Activated effector memory CD4-positive, alpha-beta T cell treated with anti-CD3 and anti-CD28 coated beads, Interleukin-2, amount 50 U/mL, for 16 hours (primary cell): ENCODE results near the gene FHIT.

Experiments
- DNase-seq: peaks from one replicate; pipeline ENCODE4 v3.0.0-alpha.2; 2020

FHIT gene

DNA sequence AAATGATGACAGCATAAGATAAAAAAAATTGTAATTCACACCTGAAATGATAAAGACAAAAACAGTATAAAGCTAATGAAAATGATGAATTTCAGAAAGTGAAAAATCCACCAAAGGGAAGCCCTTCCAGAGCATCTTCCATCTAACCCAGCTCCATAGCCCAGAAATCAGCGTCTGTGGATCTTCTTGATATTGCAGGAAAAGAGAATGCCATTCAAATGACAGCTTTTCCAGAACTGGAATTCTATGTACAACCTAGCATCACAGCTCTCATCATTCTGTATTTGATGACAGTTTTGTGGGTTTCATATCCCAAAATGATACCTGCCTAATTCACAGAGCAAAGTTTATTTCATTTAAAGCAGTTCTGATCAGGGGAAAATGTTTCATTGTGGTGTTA is 267.3 kb downstream of the FHIT start:
- no peak for DNase-seq

DNA sequence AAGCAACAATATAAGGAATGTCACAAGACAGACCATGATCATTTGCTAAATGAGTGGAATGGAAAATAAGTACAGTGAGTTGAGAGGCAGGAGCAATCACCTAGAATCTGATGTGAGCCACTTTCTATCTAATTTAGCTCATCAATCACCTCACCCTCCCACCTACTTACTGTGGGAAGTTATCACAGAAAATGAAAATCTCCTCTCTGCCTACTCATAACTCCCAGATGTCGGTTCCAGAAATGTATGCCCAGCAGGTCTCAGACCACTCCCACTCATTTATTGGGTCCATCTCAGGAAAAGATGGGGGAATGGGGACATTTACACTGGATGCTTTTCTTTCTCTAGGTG is 270.9 kb downstream of the FHIT start:
- no peak for DNase-seq

DNA sequence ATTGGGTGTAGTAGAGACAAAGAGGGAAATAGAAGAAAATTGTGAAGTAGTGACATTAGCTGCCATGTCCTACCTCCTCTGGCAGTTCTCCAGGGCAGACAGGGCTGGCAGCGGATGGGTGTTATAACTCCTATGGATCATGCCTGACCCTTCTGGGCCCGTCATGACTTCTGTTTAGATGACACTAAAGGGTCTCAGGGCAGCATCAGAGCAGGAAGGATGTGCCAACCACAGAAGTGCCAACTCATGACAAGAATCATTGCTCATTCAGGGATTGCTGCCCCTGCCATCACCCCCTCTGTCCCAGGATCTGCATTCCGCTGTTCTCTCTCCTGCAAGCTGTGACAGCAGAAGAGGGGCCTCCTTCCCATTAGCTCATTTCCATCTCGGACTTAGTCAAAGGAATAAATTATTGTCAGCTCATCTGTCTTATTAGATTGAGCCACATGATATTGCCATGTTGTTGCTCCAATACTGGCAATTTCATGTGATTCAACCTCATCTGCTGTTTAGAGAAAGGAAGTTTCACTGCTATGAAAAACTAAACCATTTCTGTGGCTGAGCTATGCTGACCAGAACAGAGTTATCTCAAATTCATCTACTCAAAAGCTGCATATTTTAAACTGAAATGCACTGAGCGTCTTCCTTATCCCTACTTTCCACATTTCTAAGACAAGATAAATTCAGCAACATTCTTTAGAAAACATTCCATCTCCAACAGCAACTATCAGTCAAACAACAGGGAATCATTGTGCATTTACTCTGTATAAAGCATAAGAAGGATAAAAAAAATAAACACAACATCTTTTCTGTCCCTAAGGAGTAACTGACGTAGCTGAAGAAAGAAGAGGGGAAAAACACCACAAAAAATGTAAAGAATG is 271.6 kb downstream of the FHIT start:
- no peak for DNase-seq

DNA sequence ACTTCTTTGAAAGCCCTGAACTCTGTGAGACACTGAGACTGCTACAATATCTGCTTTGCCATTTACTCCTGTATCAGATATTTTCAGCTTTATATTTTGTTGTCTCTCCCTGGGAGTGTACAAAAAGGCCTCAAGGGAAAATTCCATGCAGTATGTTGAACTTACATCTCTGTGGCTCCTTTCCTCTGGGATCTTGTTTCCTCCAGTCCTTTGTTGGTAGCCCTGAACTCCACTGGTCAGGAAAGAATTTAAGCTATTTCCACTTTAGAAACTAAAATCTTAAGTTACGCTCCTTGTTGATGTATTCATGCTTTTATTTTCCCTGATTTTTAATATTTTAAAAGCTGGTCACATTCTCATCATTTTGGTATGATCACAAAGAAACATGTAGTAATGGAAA is 277.9 kb downstream of the FHIT start:
- DNase-seq = no peak

DNA sequence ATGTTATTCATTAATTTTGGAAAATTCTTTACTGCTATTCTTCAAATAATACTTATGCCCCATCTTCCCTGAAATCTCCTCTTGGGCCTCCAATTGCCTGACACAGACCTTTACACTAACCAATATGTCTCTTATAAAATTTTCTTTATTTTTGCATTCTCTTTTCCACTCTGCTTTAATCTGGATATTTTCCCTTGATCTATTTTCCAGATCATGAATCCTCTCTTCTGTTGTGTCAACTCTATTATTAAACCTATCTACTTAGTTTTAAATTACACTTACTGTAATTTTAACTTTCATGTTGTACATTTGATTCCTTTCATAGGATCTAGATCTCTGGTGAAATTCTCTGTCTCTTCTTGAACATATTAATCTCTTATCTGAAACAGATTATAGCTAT is 278.7 kb downstream of the FHIT start:
- no peak for DNase-seq

DNA sequence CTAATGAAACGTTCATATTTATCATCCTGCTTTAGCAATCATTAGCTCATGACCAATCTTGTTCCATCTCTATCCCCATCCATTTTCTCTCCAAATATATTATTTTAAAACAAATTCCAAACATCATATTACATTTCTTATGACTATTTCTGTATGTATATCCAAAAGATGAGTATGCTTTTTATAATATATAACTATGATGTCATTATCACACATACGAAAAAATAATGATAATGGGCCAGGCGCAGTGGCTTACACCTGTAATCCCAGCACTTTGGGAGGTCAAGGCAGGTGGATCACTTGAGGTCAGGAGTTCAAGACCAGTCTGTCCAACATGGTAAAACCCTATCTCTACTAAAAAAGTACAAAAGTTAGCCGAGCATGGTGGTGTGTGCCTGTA is 280.4 kb downstream of the FHIT start:
- no peak for DNase-seq

DNA sequence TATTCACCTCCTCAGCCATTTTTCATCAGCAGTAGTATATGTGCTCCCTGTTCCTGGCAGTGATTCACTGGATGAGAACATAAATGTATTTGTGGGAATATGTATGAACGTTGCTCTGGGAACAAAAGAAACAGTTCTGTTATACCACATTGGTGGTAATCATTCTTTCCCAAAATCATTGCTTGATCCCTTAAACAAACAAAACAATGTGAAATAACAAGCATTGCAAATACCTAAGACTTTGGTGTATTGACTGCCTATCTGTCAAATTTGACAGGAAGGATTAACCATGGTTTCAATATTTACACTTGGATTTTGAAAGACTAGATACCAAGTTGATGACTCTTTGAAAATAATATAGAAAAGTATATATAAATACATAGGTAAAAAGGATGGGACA is 284.1 kb downstream of the FHIT start:
- no peak for DNase-seq

DNA sequence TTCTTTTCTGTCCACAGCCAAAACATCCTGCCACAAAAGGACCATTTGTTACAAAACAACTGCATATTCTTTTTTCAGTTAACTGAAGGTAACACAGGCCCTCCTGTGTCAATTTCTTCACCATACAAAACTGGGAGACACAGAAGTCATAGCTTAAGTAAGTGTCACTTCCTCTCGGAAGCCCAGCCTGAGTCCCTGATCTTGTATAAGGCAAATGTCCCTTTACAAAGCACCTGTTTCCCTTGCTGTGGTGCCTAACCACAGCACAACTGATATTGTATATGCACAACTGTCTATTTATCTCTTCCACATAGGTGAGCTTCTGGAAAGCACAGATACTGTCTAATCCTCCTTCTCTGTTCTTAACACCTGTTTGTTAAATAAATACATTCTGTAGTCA is 293.7 kb downstream of the FHIT start:
- no peak for DNase-seq

DNA sequence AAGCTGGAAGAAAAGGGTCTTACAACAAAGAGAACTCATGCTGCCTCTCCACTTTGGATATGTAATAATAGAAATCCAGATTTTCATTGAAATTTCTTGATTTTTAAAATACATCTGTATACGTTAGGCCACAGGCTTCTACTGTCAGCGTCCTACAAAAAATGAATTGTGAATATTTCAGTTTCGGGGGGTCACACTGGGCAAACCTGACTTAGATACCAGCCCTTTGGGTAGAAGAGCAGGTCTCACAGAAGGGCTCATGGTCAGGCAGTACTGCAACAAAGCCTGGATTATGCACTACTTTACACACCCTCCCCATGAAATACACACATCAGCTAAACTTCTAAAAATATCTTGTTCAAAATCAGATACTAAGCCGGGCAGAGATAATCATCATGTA is 294.5 kb downstream of the FHIT start:
- no peak for DNase-seq

DNA sequence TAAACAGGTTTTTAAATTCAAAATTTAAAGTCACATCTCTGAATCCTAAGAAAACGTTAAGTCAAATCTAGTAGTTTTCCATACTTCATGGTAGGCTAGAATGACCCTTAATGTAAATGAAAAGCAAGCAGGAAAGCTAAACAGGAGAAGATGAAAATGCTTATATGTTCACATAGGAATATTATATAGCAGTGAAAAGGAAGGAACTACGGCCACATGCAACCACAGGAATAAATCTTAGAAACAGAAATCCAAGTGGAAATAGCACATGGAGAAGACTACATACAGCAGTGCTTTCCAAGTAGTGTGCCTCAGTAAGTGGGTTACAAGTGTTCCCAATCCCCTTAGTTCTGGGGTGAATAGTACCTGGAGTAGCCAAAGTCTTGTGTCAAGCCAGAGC is 296.2 kb downstream of the FHIT start:
- DNase-seq = no peak

DNA sequence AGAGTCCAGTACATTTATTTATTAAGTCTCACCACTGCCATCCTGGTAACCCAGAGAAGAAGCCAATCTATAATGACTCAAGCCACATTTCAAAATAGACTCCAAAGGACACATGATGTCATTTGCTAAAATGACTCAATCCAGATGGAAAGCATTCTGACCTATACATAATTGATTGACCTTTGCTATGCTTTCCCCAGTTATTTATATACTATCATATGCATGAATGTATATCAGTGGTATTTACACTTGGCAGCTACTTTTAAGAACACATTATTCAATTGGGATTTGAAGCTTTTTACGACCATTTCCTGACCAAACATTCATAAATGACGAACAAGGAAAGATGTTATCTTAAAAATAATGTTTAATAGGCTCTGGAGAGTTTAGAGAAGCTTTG is 297.2 kb downstream of the FHIT start:
- DNase-seq = no peak

DNA sequence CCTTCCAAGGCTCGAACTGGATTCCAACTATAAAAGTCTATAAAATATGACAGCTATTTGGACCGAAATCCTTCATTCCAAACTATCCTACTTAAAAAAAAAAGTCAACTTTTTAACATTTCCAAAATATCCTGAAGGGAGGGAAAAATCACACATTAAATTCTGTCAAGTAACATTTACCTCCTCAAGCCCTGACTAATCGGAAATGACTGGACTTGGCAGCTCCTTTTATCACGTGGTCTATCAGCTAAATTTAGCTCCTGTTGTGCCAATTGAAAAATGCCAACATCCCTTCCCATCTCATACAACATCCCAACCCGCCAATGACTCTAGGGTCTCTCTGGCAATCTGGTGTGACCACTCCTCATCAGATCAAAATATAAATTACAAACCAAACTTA is 297.9 kb downstream of the FHIT start:
- no peak for DNase-seq

DNA sequence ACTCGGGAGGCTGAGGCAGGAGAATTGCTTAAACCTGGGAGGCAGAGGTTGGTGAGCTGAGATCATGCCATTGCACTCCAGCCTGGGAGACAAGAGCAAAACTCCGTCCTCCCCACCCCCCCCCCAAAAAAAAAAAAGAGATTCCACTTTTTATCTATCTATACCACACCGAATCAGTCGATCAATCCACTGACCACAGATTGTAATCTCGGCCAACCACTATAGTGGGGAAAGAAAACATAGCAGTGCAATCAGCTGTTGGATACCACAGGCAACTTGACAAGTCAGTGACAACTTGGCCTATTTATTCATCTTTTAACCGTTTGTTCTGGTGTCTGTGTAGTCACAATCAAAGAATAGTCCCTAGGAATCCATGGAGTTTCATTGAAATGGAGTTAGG is 299.2 kb downstream of the FHIT start:
- no peak for DNase-seq

DNA sequence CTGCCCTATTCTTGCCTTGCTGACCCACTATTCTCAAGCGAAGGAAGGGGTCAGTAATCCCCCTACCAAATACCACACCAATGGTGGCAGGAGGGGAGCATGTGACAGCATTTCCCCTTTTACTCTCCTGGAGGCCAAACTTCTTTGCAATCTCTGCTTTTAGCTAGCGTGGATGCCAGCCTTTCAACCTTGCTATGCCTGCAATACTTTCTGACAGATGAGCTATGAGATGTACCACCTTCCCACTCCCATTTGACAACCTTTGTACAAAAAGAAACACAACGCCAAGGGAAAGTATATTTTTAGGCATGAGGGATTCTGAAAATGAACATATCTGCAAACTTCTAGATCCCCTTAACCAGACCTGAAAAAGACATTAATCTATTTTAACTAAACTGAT is 302.1 kb downstream of the FHIT start:
- DNase-seq = no peak

DNA sequence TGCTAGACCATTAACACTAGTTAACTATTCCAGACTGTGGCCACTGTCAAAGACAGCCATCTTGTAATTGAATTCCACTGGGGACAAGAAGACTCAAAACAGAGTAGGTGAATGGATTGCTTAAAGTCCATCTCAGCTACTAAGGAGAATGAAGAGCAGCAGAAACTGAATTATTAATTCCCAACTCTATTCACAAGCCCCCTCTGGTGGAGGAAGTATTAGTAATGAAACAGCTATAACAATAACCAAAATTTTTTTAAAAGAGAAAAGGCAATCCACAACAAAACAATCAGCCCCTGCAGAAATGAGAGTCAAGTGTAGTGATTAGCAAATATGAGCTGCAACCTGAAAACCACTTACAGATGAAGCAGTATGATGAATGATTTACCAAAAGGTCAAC is 302.8 kb downstream of the FHIT start:
- DNase-seq = no peak

DNA sequence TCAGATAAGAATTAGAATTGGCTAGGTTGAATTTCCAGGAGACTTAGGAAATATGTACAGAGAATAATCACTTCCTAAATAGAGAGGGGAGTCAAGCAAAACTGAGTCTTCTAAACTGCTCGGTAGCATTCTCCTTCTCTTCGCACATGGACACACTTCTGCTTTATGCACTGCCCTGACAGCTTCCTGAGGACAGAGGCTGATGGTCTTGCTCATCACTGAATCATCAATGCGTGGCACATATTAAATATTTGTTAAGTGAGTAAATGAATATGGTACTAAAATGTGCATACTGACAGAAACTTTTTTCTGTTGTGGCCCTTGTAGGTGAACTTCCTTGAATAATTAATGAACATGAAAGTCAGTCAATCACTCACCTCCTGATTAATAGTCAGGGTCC is 315.5 kb downstream of the FHIT start:
- no peak for DNase-seq

DNA sequence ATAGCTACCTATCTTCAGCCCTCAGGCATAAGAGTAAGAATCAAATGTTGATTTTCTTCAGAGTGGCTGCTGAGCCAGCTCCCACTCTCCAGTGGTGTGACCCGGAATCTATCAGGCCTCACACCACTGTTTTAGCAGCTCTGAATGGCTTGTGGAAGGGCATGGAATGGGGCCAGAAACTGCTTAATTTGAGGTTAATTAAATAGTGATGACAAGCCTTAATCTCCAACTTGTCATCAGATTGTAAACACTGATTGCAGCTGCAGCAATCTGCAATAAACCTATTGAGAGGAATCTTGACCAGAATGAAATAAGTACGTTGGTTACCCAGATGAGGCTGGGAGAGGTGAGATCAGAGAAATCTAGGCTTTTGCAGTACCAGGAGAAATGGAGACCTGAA is 317.4 kb downstream of the FHIT start:
- no peak for DNase-seq

DNA sequence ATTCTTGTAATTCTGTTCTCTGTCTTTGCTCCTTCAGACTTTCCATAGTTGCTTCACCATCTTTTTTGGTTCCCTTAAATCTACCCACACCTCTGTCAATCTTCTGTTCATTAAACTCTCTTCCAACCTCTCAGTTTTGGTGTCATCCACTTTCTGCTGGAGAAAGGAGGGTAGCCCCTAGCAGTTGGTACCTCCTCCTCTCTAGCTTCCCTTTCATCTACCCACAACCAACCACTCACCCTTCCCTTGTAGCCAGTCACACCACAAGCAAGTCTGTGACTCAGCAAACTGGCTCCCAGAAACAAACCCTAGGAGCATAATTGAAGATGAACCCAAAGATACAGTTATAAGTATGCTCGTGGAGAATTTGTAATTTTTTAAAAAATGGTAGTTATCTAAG is 318.6 kb downstream of the FHIT start:
- no peak for DNase-seq

DNA sequence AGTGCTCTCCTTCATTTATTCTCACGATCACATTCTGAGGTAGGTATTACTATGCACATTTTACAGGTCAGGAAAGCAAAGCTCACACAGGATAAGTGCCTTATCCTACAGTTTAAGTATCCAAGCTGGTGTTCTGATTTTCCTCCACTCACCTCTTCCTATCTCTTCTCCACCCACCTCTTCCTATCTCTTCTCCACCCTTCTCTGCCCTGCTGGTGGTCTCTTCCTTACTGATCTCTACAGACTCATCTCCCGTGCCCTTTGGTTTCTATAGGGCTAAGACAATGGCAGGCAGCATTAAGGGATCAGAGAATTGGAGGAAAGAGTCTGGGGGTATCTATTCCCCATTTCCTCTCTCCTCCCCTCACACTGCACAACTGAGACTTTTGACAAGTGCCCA is 319.1 kb downstream of the FHIT start:
- DNase-seq = no peak

DNA sequence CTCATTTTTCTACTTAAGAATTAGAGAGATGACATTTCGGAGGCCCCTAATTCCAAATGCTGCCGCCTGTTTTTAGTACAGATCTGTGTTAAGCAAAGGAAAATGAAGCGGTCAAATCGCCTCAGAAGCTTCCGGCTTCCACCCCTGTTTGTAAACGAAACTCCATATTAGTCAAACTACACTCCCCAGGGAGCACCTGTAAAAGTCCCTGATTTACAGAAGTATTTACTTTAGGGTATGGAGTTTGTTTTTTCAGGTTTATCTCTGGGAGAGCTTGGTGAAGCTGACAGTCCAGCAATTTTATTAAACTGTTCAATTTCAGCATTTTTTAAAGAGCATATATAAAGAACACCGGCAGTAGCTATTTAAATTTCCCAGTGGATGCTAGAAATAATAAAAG is 319.8 kb downstream of the FHIT start:
- no peak for DNase-seq

DNA sequence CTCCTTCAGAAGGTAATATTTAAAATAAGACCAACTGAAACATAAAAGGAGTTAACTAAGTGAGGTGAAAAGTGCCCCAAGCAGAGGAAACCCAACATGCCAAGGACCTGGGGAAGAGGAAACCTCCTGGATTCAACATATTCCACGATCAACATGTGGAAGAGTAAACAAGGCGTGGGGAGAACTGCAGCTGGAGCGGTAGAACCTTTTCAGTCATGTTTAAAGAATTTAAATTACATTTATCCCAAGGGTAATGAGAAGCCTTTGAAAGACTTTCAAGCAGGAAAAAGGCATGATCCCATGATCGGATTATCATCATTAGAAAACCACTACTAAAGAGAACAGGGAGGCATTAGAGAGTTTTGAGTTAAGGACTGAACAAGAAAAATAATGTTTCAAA is 330.7 kb downstream of the FHIT start:
- DNase-seq = no peak

DNA sequence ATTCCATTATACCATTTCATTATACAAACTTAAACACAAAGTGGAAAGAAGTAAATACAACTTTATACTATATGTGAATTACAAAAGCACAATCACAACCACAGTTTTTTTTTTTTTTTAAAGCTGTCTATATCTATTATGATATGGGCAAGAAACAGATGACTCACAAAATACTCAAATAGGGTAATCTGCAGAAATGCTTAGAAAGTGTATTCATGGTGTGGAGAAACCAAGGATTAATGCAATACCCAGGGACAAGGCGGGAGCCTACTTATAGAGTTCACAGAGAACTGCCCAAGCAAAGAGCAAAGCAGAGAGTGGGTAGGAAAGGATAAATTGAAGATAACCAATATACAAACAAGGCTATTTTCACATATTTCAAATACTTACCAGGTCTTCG is 332.0 kb downstream of the FHIT start:
- DNase-seq = no peak

DNA sequence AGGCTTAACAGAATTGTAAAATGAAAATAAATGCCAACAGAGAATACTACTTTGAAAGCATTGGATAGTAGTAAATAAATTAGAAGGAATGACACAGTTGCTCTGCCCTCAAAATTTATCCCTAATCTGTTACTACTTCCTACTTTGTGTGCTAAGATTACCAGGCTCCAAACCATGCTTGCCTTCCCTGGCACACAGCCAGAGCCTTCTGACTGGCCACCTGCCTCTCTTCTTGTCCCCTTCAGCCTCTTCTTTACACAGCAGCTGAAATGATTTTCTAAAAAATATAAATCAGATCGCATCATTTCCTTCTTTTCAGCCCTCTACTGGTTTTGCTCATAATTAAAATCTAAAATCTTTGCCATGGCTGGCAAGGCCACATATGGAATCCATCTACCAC is 334.1 kb downstream of the FHIT start:
- DNase-seq = no peak

DNA sequence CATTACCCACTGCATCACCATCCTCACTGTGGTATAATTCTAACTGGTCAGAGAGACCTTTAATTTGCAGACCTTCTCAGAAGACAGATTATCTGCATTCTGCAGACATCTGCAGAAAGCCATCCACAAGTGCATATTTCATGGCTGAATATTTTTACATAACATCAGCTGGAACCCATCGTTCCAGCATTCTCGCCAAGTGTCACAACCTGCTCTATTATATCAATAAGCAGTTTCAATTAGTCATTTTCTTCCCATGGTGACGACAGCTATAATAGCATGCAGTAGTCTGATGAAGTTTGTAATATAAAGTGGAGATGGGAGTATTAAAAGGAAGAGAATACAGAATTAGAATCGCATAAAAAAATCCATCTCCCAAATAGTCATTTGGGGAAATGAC is 334.7 kb downstream of the FHIT start:
- no peak for DNase-seq

DNA sequence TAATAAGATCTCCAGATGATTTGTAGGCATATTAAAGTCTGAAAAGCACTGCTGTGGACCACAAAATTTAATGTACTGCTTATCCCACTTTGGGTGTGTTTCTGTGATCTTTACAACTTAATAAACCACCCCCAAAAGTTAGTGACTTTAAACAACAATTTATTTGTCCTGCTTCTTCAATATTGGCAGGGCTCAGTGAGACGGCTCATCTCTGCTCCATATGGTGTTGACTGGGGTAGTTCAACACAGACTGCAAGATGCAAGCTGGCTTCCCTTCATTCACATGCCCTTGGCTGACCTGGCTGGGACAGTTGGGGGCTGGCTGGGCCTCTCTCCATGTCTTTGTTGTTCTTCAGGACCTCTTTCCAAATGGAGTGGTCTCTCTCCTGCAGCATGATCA is 337.8 kb downstream of the FHIT start:
- no peak for DNase-seq

DNA sequence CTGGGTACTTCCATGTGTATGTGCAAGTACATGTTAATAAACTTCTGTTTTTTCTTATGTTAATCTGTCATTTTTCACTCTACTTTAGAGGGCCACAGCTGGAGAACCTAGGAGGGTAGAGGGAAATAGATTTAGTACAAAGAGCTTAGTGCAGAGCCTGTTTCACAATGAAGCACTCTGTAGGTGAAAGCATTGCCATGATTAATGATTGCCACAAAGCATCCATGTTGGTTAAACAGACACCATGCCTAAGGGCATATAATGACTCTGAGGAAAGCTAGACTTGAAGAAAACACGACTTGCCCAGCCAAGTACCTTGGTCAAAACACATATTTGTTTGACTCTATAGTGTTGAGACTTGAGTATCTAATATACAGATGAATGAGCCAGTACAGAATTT is 338.4 kb downstream of the FHIT start:
- DNase-seq = no peak
